Kidney (tissue), 14 donors: ENCODE results near the gene MBD3. TPM values are rescaled to one million over a fixed set of nuclear protein-coding genes. Genes with fewer than 3 reads are reported as not detected.

ENCODE experiments used
- DNase-seq, 5 donors: peaks; one replicate each; pipeline ENCODE4 v3.0.0-alpha.2; 2013 to 2020
- FAIRE-seq: peaks from 2 replicates; lab custom pipeline; 2012; peaks lifted over from hg19 to GRCh38; lab: Jason Lieb, UNC
- H3K27ac ChIP-seq, 2 donors: one replicate each; pipeline ENCODE4 v1.7.0; 2013; ENCODE audit warnings: low read depth in 2 of 2, low read length in 2 of 2, inconsistent platforms in 1 of 2
- H3K27me3 ChIP-seq: one replicate; pipeline ENCODE4 v1.7.1; 2013; ENCODE audit warnings: low read length, inconsistent platforms; ENCODE audit not compliant: control insufficient read depth, insufficient read depth
- H3K36me3 ChIP-seq, 3 donors: one replicate each; pipeline versions ENCODE4 v1.7.0 to v1.7.1; 2013; ENCODE audit warnings: low read length in 3 of 3, control low read depth in 1 of 3, inconsistent platforms in 1 of 3; ENCODE audit not compliant: insufficient read depth in 3 of 3, control insufficient read depth in 2 of 3
- H3K4me1 ChIP-seq, 3 donors: one replicate each; pipeline versions ENCODE4 v1.7.0 to v1.7.1; 2013; ENCODE audit warnings: low read length in 3 of 3, inconsistent platforms in 1 of 3, low read depth in 1 of 3; ENCODE audit not compliant: control insufficient read depth in 2 of 3, insufficient read depth in 2 of 3
- H3K4me3 ChIP-seq, 3 donors: one replicate each; pipeline versions ENCODE4 v1.7.0 to v1.8.1; 2013; ENCODE audit warnings: low read length in 3 of 3, control low read depth in 1 of 3, inconsistent platforms in 1 of 3
- H3K9ac ChIP-seq, 3 donors: one replicate each; pipeline versions ENCODE4 v1.7.0 to v1.7.1; 2013; ENCODE audit warnings: low read length in 3 of 3, control low read depth in 1 of 3, inconsistent platforms in 1 of 3
- H3K9me3 ChIP-seq, 3 donors: one replicate each; pipeline versions ENCODE4 v1.7.0 to v1.7.1; 2013; ENCODE audit warnings: low read length in 3 of 3, control low read depth in 1 of 3, inconsistent platforms in 1 of 3; ENCODE audit not compliant: control insufficient read depth in 2 of 3, insufficient read depth in 1 of 3
- CTCF ChIP-seq: IDR thresholded peaks from 3 replicates; pipeline ENCODE4 v1.5.1; 2012; ENCODE audit warnings: mild to moderate bottlenecking, moderate library complexity, borderline replicate concordance; ENCODE audit not compliant: insufficient read depth; ENCODE audit errors: extremely low read depth
- intact Hi-C: fragments of 100-400 bp; cut with DNase I; formaldehyde crosslinking; loops from one replicate; pipeline ENCODE4 v1.11.1; 2022
- polyA plus RNA-seq: library from polyadenylated mRNA; stranded (reverse); fragments of 350-450 nt; fragmentation: Illumina TruSeq; extraction: RNeasy Lipid Tissue Mini Kit (QIAGEN cat#74804); gene quantifications from one replicate; pipeline ENCODE4 v1.2.3, GENCODE V29; 2014; ENCODE audit warnings: low read depth, low replicate concordance; ENCODE audit not compliant: insufficient read depth
- total RNA-seq: library from RNA; stranded (reverse); fragmentation: NEBNext Ultra II Directional; extraction: Animal tissue kit (Norgen Biotek cat#: 25700); gene quantifications from one replicate; pipeline ENCODE4 v1.2.1, GENCODE V29; 2021
- donor health status: control.
- donor health status: control.
- donor health status: control.
- donor health status: control.
- donor health status: control.
- donor health status: DM: yes; HTN: yes; CAD: no.
- donor health status: Normal renal cell carcinoma (clear cell type).

Gene MBD3
- total and polyA plus RNA-seq, 2 donors from 2014 or later = 62.5 to 76.1 TPM

DNA sequence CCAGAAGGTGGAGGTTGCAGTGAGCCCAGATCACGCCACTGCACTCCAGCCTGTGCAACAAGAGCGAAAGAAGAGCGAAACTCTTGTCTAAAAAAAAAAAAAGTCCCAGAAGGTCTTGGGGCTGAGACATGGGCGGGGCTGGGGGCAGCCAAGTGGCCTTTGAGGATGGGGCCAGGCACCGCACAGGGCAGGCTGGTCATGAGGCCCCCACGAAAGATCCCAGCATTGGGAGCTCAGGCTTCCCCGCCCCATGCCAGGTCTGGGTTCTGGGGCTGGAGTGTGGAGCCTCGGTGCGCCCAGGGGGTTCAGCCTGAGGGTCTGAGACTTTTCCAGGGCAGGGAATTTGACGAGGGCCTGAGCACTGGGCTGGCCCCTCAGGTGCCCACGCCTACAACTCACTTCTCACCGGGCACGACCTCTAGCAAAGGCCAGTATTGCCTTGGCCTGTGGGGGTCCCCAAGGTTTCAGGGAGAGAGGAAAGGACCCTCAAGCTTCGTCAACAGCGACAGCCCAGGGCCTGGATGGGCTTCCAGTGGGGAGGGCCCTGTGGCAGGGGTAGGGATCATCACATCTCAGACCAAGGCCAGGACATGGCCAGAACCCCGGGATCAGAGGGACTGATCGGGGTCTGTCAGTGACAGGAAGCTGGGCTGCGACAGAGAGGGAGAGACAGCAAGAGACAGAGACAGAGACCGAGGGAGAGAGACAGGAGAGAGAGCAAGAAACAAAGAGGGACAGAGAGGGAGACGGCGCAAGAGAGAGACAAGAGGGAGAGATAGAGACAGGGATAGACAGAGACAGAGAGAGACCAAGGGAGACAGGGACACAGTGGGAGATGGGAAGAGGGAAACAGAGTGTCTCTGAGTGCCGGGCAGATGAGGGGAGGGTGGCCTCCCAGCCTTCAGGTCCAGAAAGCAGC is 17.1 kb downstream of the MBD3 start:
- intact Hi-C loops = no loop called here
- no peak for FAIRE-seq
- DNase-seq = no peak
- H3K27ac ChIP-seq = no peak overlapping the region
- H3K27me3 ChIP-seq = no peaks in the 10 kb centered on the region
- no peak overlapping the region for H3K4me3 ChIP-seq
- H3K9me3 ChIP-seq = no peaks in the 10 kb centered on the region
- TF ChIP-seq CTCF = no peak
- no peaks in the 10 kb centered on the region for H3K4me1 ChIP-seq
- peaks cover 0 to 2% (median 0%) of the 10 kb centered on the region in 3 donors for H3K36me3 ChIP-seq
- no peak overlapping the region for H3K9ac ChIP-seq

- DNase-seq = no peak
Observed at GRCh38 chr19:1574354-1575136, 18.1 kb downstream of the MBD3 start.

GRCh38 chr19:1572795-1573194 is 19.9 kb downstream of the MBD3 start:
- peaks cover 0 to 3% (median 0%) of the 10 kb centered on the region in 3 donors for H3K4me1 ChIP-seq
- TF ChIP-seq CTCF = no peak
- no peaks in the 10 kb centered on the region for H3K9me3 ChIP-seq
- DNase-seq (no peak), FAIRE-seq (no peak)
- intact Hi-C loops = no loop called here
- H3K27me3 ChIP-seq = no peaks in the 10 kb centered on the region
- H3K27ac ChIP-seq = no peak overlapping the region
- H3K9ac ChIP-seq = no peak overlapping the region
- H3K36me3 ChIP-seq = peaks cover 0 to 2% (median 0%) of the 10 kb centered on the region in 3 donors
- H3K4me3 ChIP-seq = no peak overlapping the region

More at GRCh38 chr19:1574354-1575136, 18.1 kb downstream of the MBD3 start:
- peaks cover 0 to 2% (median 0%) of the 10 kb centered on the region in 3 donors for H3K36me3 ChIP-seq
- H3K4me3 ChIP-seq = no peak overlapping the region
- no peak overlapping the region for H3K9ac ChIP-seq
- H3K9me3 ChIP-seq = no peaks in the 10 kb centered on the region
- H3K27ac ChIP-seq = no peak overlapping the region
- FAIRE-seq = no peak
- intact Hi-C loops = no loop called here
- no peak for TF ChIP-seq CTCF
- H3K27me3 ChIP-seq = no peaks in the 10 kb centered on the region
- no peaks in the 10 kb centered on the region for H3K4me1 ChIP-seq
